Panc1 (cell line): ENCODE measurements around the gene RNF114. TPM values are rescaled to one million over a fixed set of nuclear protein-coding genes. Genes with fewer than 3 reads are reported as not detected.

ENCODE experiments used
- ATAC-seq: fragments of 200-7000 bp; cut with Tn5 transposase; 2 replicates; pipeline ENCODE4 v1.9.1; 2020; ENCODE audit warnings: mild to moderate bottlenecking, moderate library complexity
- BruUV-seq: library from RNA; stranded (reverse); fragments of 400-500 nt; replicated peaks from 2 replicates; lab custom pipeline; 2021; lab: Mats Ljungman, UMichigan
- CTCF ChIA-PET: fragments of 300-600 bp; sonication (Branson Sonifier 250); formaldehyde crosslinking; loops from one replicate; lab custom pipeline; 2022; ENCODE audit warnings: antibody characterized with exemption; lab: Charles Lee
- POLR2A ChIA-PET: fragments of 300-600 bp; sonication (Branson Sonifier 250); formaldehyde crosslinking; loops from one replicate; lab custom pipeline; 2022; ENCODE audit warnings: antibody characterized with exemption; lab: Charles Lee
- DNase-seq: peaks from one replicate; pipeline ENCODE4 v3.0.0-alpha.2; 2010; ENCODE audit warnings: low read depth, low spot score
- H3K27ac ChIP-seq: 2 replicates; pipeline ENCODE4 v1.5.1; 2011; ENCODE audit warnings: mild to moderate bottlenecking, low read length, inconsistent platforms
- H3K27me3 ChIP-seq: fragments of 200-500 bp; sonication (Bioruptor generic); 2 replicates; pipeline ENCODE4 v1.6.0; 2014; ENCODE audit warnings: low read length, inconsistent platforms; ENCODE audit not compliant: control insufficient read depth, insufficient read depth
- H3K36me3 ChIP-seq: fragments of 200-500 bp; sonication (Bioruptor generic); 2 replicates; pipeline ENCODE4 v1.5.1; 2014; ENCODE audit warnings: inconsistent platforms, mild to moderate bottlenecking, low read length, moderate library complexity; ENCODE audit not compliant: control insufficient read depth, insufficient read depth
- H3K4me1 ChIP-seq: 2 replicates; pipeline ENCODE4 v1.5.1; 2011; ENCODE audit warnings: inconsistent platforms, mild to moderate bottlenecking, low read length, moderate library complexity; ENCODE audit not compliant: control insufficient read depth, insufficient read depth
- H3K4me3 ChIP-seq, 2 experiments: 2 replicates each; pipeline ENCODE4 v1.5.1; 2011 to 2012; ENCODE audit warnings: low read depth in 2 of 2, low read length in 2 of 2, mild to moderate bottlenecking in 2 of 2, inconsistent platforms in 1 of 2, moderate library complexity in 1 of 2
- H3K9me3 ChIP-seq: fragments of 200-500 bp; sonication (Bioruptor generic); 2 replicates; pipeline ENCODE4 v1.5.1; 2014; ENCODE audit warnings: low read depth, mild to moderate bottlenecking, inconsistent platforms, low read length, moderate library complexity; ENCODE audit not compliant: control insufficient read depth, insufficient read depth
- CTCF ChIP-seq: fragments of 450-650 bp; IDR thresholded peaks from 2 replicates; pipeline ENCODE4 v1.5.1; 2017; ENCODE audit warnings: mild to moderate bottlenecking
- POLR2AphosphoS5 ChIP-seq: IDR thresholded peaks from 2 replicates; pipeline ENCODE4 v1.6.1; 2012; ENCODE audit warnings: mild to moderate bottlenecking, low read depth, low read length, moderate library complexity
- REST ChIP-seq, 2 experiments: IDR thresholded peaks; 2 replicates each; pipeline ENCODE4 v1.6.1; 2011 to 2012; ENCODE audit warnings: low read depth in 2 of 2, control low read depth in 1 of 2, low read length in 1 of 2, mild to moderate bottlenecking in 1 of 2, moderate library complexity in 1 of 2; ENCODE audit not compliant: insufficient read depth in 1 of 2
- SIN3A ChIP-seq: IDR thresholded peaks from 2 replicates; pipeline ENCODE4 v1.6.1; 2012; ENCODE audit warnings: low read depth, mild to moderate bottlenecking, low read length, moderate library complexity, borderline replicate concordance; ENCODE audit not compliant: insufficient read depth
- TCF7L2 ChIP-seq: IDR thresholded peaks from 2 replicates; pipeline ENCODE4 v1.6.1; 2011; ENCODE audit warnings: mild to moderate bottlenecking, low read depth, low read length, inconsistent platforms
- in situ Hi-C: cut with HindIII; loops from 2 replicates; pipeline ENCODE4 v1.10.0; 2016; ENCODE audit warnings: low sequenced_read_pairs, low pct_unique_long_range_greater_than_20kb
- intact Hi-C: fragments of 100-400 bp; cut with micrococcal nuclease; formaldehyde crosslinking; loops from one replicate; pipeline ENCODE4 v1.10.0; 2022; ENCODE audit not compliant: unreplicated experiment
- total RNA-seq: library from RNA; stranded (reverse); gene quantifications from one replicate; pipeline ENCODE4 v1.2.1, GENCODE V29; 2021; ENCODE audit not compliant: unreplicated experiment

The RNF114 gene
- total RNA-seq, 1 experiment from 2014 or later = 70.0 TPM

GRCh38 chr20:49915380-49916145, 20.6 kb upstream of the RNF114 start, which contains the start of gene SPATA2:
SPATA2 (minus strand) TSS chr20:49915529; CDS start chr20:49908490, 7,039 bp downstream.
- H3K4me1 ChIP-seq = peaks cover 15% of the 10 kb centered on the region
- DNase-seq (peak; percentile 81), ATAC-seq (peak; percentile 95)
- H3K4me3 ChIP-seq = peak within 1 kb of the TSS; percentile 76 to 89
- H3K27me3 ChIP-seq = no peaks in the 10 kb centered on the region
- CTCF ChIA-PET = interaction anchor here (0.9 kb wide), 1 partner anchor 156 kb away, joined by 3 read pairs; no protein-coding TSS in a partner anchor
- TF ChIP-seq REST (IDR thresholded peaks at IDR 0.05; ENCODE audit: insufficient read depth in 1 of 2, low read depth in 2 of 2, low read length in 1 of 2) = no peak
- TF ChIP-seq TCF7L2 = peak; percentile 18; the same call in 1 of the 2 replicates
- TF ChIP-seq POLR2AphosphoS5 = peak; percentile 50
- 0 out of 2 replicates have a peak, but pooled peaks have one; percentile 40 for TF ChIP-seq SIN3A
- TF ChIP-seq CTCF = no peak
- POLR2A ChIA-PET = no interaction called here
- TSS peak; percentile 94 for BruUV-seq
- intact Hi-C loops (no loop called here), in situ Hi-C loops (no loop called here)
- H3K36me3 ChIP-seq = peaks cover 3% of the 10 kb centered on the region; the same call in 1 of the 2 replicates
- peak within 1 kb of the TSS; percentile 95 for H3K27ac ChIP-seq
- no peaks in the 10 kb centered on the region for H3K9me3 ChIP-seq

GRCh38 chr20:49916146-49917002, 19.8 kb upstream of the RNF114 start:
- in situ Hi-C loops (no loop called here), intact Hi-C loops (no loop called here)
- Histone ChIP-seq H3K36me3 (peaks cover 3% of the 10 kb centered on the region; the same call in 1 of the 2 replicates), H3K4me3 (peak overlapping the region; percentile 76 to 89), H3K4me1 (peaks cover 15% of the 10 kb centered on the region), H3K27ac (peak overlapping the region; percentile 95), H3K27me3 (no peaks in the 10 kb centered on the region), H3K9me3 (no peaks in the 10 kb centered on the region)
- no peak for DNase-seq
- ChIA-PET CTCF (interaction anchor here (0.9 kb wide), 1 partner anchor 155 kb away, joined by 3 read pairs; no protein-coding TSS in a partner anchor), POLR2A (interaction anchor here (0.7 to 0.8 kb wide), 2 partner anchors 13 to 19 kb away, joined by 10 to 12 read pairs; no protein-coding TSS in a partner anchor)
- peak; percentile 24; the same call in 1 of the 2 replicates for ATAC-seq
- TF ChIP-seq TCF7L2 = no peak
- TF ChIP-seq POLR2AphosphoS5 = 0 out of 2 replicates have a peak, but pooled peaks have one; percentile 1
- no TSS peak for BruUV-seq
